K562 (cell line): ENCODE results near the gene NRCAM. TPM values are rescaled to one million over a fixed set of nuclear protein-coding genes. Genes with fewer than 3 reads are reported as not detected.

Source experiments
- ATF7 ChIP-seq: fragments of 450-650 bp; IDR thresholded peaks from 2 replicates; pipeline ENCODE4 v1.7.1; 2014; ENCODE audit warnings: mild to moderate bottlenecking, moderate library complexity
- FOSL1 ChIP-seq: fragments of 200-800 bp; sonication (Bioruptor generic); conservative IDR thresholded peaks from 2 replicates; pipeline ENCODE4 v1.6.1; 2016; ENCODE audit warnings: missing genetic modification characterization, missing compliant biosample characterization
- HDAC8 ChIP-seq: fragments of 450-650 bp; IDR thresholded peaks from 2 replicates; pipeline ENCODE4 v1.6.1; 2016; ENCODE audit warnings: mild to moderate bottlenecking, missing genetic modification characterization, moderate library complexity, missing compliant biosample characterization
- L3MBTL2 ChIP-seq: fragments of 450-650 bp; IDR thresholded peaks from 2 replicates; pipeline ENCODE4 v1.6.1; 2016; ENCODE audit warnings: mild to moderate bottlenecking, moderate library complexity
- LCOR ChIP-seq: sonication (generic); formaldehyde crosslinking; IDR thresholded peaks from 2 replicates; pipeline ENCODE4 v1.8.0; 2022; ENCODE audit warnings: mild to moderate bottlenecking, missing genetic modification reagents
- MEIS2 ChIP-seq: fragments of 450-650 bp; IDR thresholded peaks from 2 replicates; pipeline ENCODE4 v1.6.1; 2014; ENCODE audit warnings: mild to moderate bottlenecking; ENCODE audit not compliant: partially characterized antibody
- NR2F6 ChIP-seq: fragments of 450-650 bp; formaldehyde crosslinking; IDR thresholded peaks from 2 replicates; pipeline ENCODE4 v1.4.0; 2020; ENCODE audit warnings: mild to moderate bottlenecking
- NRF1 ChIP-seq, 2 experiments: fragments of 450-650 bp; IDR thresholded peaks in 1 of 2; conservative IDR thresholded peaks in 1 of 2; 2 replicates each; pipeline ENCODE4 v1.6.1; 2014; ENCODE audit warnings: mild to moderate bottlenecking in 2 of 2
- PML ChIP-seq: IDR thresholded peaks from 2 replicates; pipeline ENCODE4 v1.6.1; 2012; ENCODE audit warnings: low read length, inconsistent platforms
- PRPF4 ChIP-seq: fragments of 200-400 bp; formaldehyde crosslinking; IDR thresholded peaks from one replicate; pipeline ENCODE4 v1.6.1; 2017; ENCODE audit warnings: low read length, low read depth, mild to moderate bottlenecking; ENCODE audit not compliant: insufficient read depth, poor library complexity, severe bottlenecking
- SIRT6 ChIP-seq: IDR thresholded peaks from one replicate; pipeline ENCODE4 v1.6.1; 2012; ENCODE audit warnings: low read depth, mild to moderate bottlenecking, control low read depth, inconsistent platforms, low read length, moderate library complexity
- STAT5B ChIP-seq: fragments of 250-450 bp; sonication (Bioruptor Pico); IDR thresholded peaks from 2 replicates; pipeline ENCODE4 v1.8.0; 2021; ENCODE audit warnings: mild to moderate bottlenecking, inconsistent platforms
- TAL1 ChIP-seq: fragments of 450-650 bp; IDR thresholded peaks from 2 replicates; pipeline ENCODE4 v1.6.1; 2016; ENCODE audit warnings: mild to moderate bottlenecking
- ZNF175 ChIP-seq: fragments of 200-800 bp; sonication (Bioruptor generic); IDR thresholded peaks from 2 replicates; pipeline ENCODE4 v1.6.1; 2016; ENCODE audit warnings: low read depth, mild to moderate bottlenecking, missing genetic modification characterization, missing compliant biosample characterization
- ZNF583 ChIP-seq: fragments of 250-450 bp; sonication (Bioruptor Pico); IDR thresholded peaks from 2 replicates; pipeline ENCODE4 v1.4.0; 2020
- ZNF584 ChIP-seq: fragments of 200-800 bp; sonication (Bioruptor generic); IDR thresholded peaks from 2 replicates; pipeline ENCODE4 v1.6.1; 2016; ENCODE audit warnings: low read depth, mild to moderate bottlenecking, missing genetic modification characterization, missing compliant biosample characterization
- ZNF655 ChIP-seq: fragments of 250-450 bp; sonication (Bioruptor Pico); IDR thresholded peaks from 2 replicates; pipeline ENCODE4 v1.5.0; 2021
- ZSCAN32 ChIP-seq: fragments of 450-650 bp; formaldehyde crosslinking; IDR thresholded peaks from 2 replicates; pipeline ENCODE4 v1.4.0; 2020; ENCODE audit warnings: mild to moderate bottlenecking, moderate library complexity
- polyA plus RNA-seq, 8 experiments: library from polyadenylated mRNA; depleted of rRNA in 4 of 8; stranded (reverse) in 5 of 8; unstranded in 3 of 8; fragments of >200 nt; fragmentation: Nextera tagmentation in 2 of 8; fragmentation: Illumina TruSeq in 1 of 8; extraction: Ambion mirVana in 2 of 8; extraction: Trizol in 1 of 8; gene quantifications; 2 replicates each; pipeline versions ENCODE4 v1.2.1 to v1.2.3, GENCODE V29; 2011 to 2014; ENCODE audit warnings: inconsistent platforms in 1 of 8, missing spikeins in 1 of 8
- total RNA-seq, 7 experiments: library from RNA; depleted of rRNA in 6 of 7; stranded (reverse); fragments of >200 nt in 6 of 7; fragmentation: Illumina TruSeq in 2 of 7; extraction: Trizol in 2 of 7; gene quantifications; 2 replicates each; pipeline versions ENCODE4 v1.2.1 to v1.2.3, GENCODE V29; 2011 to 2021; ENCODE audit warnings: low replicate concordance in 1 of 7
- TF ChIP-seq, protein P1 (sequence below): fragments of 450-650 bp; IDR thresholded peaks from 2 replicates; pipeline ENCODE4 v1.6.1; 2016; ENCODE audit warnings: missing biosample characterization, missing genetic modification characterization
- TF ChIP-seq, protein P2 (sequence below): fragments of 450-650 bp; IDR thresholded peaks from 2 replicates; pipeline ENCODE4 v1.6.1; 2016
- TF ChIP-seq, protein P3 (sequence below), 3 experiments: IDR thresholded peaks in 2 of 3; conservative IDR thresholded peaks in 1 of 3; 2 replicates each; pipeline ENCODE4 v1.5.1; 2011 to 2012; ENCODE audit warnings: low read length in 3 of 3, mild to moderate bottlenecking in 3 of 3, control low read depth in 2 of 3, improper control_type of control experiment in 1 of 3, inconsistent platforms in 1 of 3, low read depth in 1 of 3, mixed read lengths in 1 of 3, moderate library complexity in 1 of 3; ENCODE audit not compliant: insufficient read depth in 2 of 3
- TF ChIP-seq, protein P4 (sequence below): fragments of 450-650 bp; formaldehyde crosslinking; IDR thresholded peaks from 2 replicates; pipeline ENCODE4 v1.4.0; 2022; ENCODE audit warnings: mild to moderate bottlenecking, moderate library complexity

Gene NRCAM
- total and polyA plus RNA-seq, 9 of the 15 experiments (the other 6 are each of a cell fraction or from before 2014, with no cell fraction given): 0.03 to 0.54 (median 0.12) TPM; not detected in 1

GRCh38 chr7:108226816-108227299, 229.4 kb downstream of the NRCAM start (continued):
- TF ChIP-seq FOSL1 (tag) (no peak), NRF1 (conservative IDR thresholded peaks at IDR 0.05 in 1 of 2, IDR thresholded peaks at IDR 0.05 in 1 of 2) (peak in 1 of 2 experiments; percentile 10; a peak in 1 of 4 replicates), ATF7 (peak; percentile 38; the same call in 1 of the 2 replicates), ZNF583 (CRISPR knock-in tag) (0 out of 2 replicates have a peak, but pooled peaks have one; percentile 42), STAT5B (CRISPR knock-in tag) (no peak), SIRT6 (no peak), PRPF4 (no peak), MEIS2 (peak; percentile 92), ZNF655 (CRISPR knock-in tag) (no peak), LCOR (no peak), NR2F6 (CRISPR knock-in tag) (0 out of 2 replicates have a peak, but pooled peaks have one; percentile 54), ZNF584 (CRISPR knock-in tag) (peak; percentile 42; the same call in 1 of the 2 replicates), ZNF175 (CRISPR knock-in tag) (peak; percentile 66; the same call in 1 of the 2 replicates), ZSCAN32 (0 out of 2 replicates have a peak, but pooled peaks have one; percentile 13), HDAC8 (tag) (0 out of 2 replicates have a peak, but pooled peaks have one; percentile 26), PML (0 out of 2 replicates have a peak, but pooled peaks have one; percentile 25), L3MBTL2 (0 out of 2 replicates have a peak, but pooled peaks have one; percentile 28), TAL1 (peak; percentile 13; the same call in 1 of the 2 replicates)
- TF ChIP-seq, protein P1, sequence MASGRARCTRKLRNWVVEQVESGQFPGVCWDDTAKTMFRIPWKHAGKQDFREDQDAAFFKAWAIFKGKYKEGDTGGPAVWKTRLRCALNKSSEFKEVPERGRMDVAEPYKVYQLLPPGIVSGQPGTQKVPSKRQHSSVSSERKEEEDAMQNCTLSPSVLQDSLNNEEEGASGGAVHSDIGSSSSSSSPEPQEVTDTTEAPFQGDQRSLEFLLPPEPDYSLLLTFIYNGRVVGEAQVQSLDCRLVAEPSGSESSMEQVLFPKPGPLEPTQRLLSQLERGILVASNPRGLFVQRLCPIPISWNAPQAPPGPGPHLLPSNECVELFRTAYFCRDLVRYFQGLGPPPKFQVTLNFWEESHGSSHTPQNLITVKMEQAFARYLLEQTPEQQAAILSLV: no peak
- TF ChIP-seq, protein P2, sequence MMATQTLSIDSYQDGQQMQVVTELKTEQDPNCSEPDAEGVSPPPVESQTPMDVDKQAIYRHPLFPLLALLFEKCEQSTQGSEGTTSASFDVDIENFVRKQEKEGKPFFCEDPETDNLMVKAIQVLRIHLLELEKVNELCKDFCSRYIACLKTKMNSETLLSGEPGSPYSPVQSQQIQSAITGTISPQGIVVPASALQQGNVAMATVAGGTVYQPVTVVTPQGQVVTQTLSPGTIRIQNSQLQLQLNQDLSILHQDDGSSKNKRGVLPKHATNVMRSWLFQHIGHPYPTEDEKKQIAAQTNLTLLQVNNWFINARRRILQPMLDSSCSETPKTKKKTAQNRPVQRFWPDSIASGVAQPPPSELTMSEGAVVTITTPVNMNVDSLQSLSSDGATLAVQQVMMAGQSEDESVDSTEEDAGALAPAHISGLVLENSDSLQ: peak; percentile 85
- TF ChIP-seq, protein P3, sequence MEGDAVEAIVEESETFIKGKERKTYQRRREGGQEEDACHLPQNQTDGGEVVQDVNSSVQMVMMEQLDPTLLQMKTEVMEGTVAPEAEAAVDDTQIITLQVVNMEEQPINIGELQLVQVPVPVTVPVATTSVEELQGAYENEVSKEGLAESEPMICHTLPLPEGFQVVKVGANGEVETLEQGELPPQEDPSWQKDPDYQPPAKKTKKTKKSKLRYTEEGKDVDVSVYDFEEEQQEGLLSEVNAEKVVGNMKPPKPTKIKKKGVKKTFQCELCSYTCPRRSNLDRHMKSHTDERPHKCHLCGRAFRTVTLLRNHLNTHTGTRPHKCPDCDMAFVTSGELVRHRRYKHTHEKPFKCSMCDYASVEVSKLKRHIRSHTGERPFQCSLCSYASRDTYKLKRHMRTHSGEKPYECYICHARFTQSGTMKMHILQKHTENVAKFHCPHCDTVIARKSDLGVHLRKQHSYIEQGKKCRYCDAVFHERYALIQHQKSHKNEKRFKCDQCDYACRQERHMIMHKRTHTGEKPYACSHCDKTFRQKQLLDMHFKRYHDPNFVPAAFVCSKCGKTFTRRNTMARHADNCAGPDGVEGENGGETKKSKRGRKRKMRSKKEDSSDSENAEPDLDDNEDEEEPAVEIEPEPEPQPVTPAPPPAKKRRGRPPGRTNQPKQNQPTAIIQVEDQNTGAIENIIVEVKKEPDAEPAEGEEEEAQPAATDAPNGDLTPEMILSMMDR (IDR thresholded peaks at IDR 0.05 in 2 of 3, conservative IDR thresholded peaks at IDR 0.05 in 1 of 3; ENCODE audit: insufficient read depth in 2 of 3, low read depth in 1 of 3, low read length in 3 of 3): no peak
- TF ChIP-seq, protein P4, sequence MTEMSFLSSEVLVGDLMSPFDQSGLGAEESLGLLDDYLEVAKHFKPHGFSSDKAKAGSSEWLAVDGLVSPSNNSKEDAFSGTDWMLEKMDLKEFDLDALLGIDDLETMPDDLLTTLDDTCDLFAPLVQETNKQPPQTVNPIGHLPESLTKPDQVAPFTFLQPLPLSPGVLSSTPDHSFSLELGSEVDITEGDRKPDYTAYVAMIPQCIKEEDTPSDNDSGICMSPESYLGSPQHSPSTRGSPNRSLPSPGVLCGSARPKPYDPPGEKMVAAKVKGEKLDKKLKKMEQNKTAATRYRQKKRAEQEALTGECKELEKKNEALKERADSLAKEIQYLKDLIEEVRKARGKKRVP (CRISPR knock-in tag): 0 out of 2 replicates have a peak, but pooled peaks have one; percentile 58
